Osteocyte (in vitro differentiated cells): ENCODE measurements around the gene RGS18. TPM values are rescaled to one million over a fixed set of nuclear protein-coding genes. Genes with fewer than 3 reads are reported as not detected.

Experiments
- DNase-seq: peaks from one replicate; pipeline ENCODE4 v3.0.0; 2021; ENCODE audit warnings: mixed read lengths; ENCODE audit not compliant: unreplicated experiment; ENCODE audit errors: extremely low spot score
- H3K27ac Mint-ChIP-seq: one replicate; pipeline ENCODE4 v1.8.0; 2021; ENCODE audit warnings: mild to moderate bottlenecking, mixed read lengths; ENCODE audit not compliant: unreplicated experiment
- H3K27me3 Mint-ChIP-seq: one replicate; pipeline ENCODE4 v1.8.0; 2021; ENCODE audit warnings: mixed read lengths; ENCODE audit not compliant: unreplicated experiment
- H3K36me3 Mint-ChIP-seq: one replicate; pipeline ENCODE4 v1.8.0; 2021; ENCODE audit warnings: mixed read lengths; ENCODE audit not compliant: unreplicated experiment
- H3K4me1 Mint-ChIP-seq: one replicate; pipeline ENCODE4 v1.8.0; 2021; ENCODE audit warnings: mixed read lengths; ENCODE audit not compliant: unreplicated experiment
- H3K4me3 Mint-ChIP-seq: one replicate; pipeline ENCODE4 v1.8.0; 2021; ENCODE audit warnings: mild to moderate bottlenecking, moderate library complexity, mixed read lengths; ENCODE audit not compliant: unreplicated experiment
- H3K9me3 Mint-ChIP-seq: one replicate; pipeline ENCODE4 v1.8.0; 2021; ENCODE audit warnings: mixed read lengths; ENCODE audit not compliant: unreplicated experiment
- long read RNA-seq: library from polyadenylated mRNA; unstranded; transcript quantifications from one replicate; pipeline ENCODE4 v2.0.0, GENCODE V29; 2021
- total RNA-seq: library from RNA; stranded (reverse); gene quantifications from 2 replicates; pipeline ENCODE4 v1.2.1, GENCODE V29; 2021
- TF ChIP-seq, protein P1 (sequence below): fragments of 200-600 bp; sonication (generic); IDR thresholded peaks from 2 replicates; pipeline ENCODE4 v1.5.0; 2021; ENCODE audit warnings: antibody characterized with exemption, mild to moderate bottlenecking, moderate library complexity

Gene RGS18, protein sequence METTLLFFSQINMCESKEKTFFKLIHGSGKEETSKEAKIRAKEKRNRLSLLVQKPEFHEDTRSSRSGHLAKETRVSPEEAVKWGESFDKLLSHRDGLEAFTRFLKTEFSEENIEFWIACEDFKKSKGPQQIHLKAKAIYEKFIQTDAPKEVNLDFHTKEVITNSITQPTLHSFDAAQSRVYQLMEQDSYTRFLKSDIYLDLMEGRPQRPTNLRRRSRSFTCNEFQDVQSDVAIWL
- not detected in 2 replicates for total RNA-seq
- long read RNA-seq, result 0 reads

DNA sequence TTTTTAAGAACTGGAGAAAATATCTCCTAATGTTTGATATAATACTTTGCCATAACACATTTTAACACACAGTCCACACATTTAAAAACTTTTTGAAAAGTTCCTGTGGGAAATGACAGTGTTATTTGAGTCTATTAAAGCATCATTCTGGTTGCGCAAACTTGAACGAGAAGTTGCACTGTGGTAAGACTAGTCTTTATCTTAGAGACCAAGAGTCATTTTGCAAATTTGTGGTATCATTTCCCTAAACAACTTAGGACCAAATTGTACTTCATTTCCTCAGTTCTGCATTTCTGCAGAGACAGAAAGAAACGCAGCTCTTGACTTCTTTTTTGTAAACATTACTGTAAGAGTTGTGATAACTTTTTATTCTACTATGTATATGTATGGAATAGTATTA, at the start of gene RGS18:
Gene RGS18 (plus strand): TSS at position 282 of the 400 bp plus-strand sequence. CDS start 176 bp downstream, outside the sequence.
- H3K9me3 Mint-ChIP-seq, result peaks cover 4% of the 10 kb centered on the region
- DNase-seq, result no peak
- peaks cover 8% of the 10 kb centered on the region for H3K4me1 Mint-ChIP-seq
- no peak within 1 kb of the TSS for H3K4me3 Mint-ChIP-seq
- H3K27ac Mint-ChIP-seq, result no peak within 1 kb of the TSS
- H3K36me3 Mint-ChIP-seq, result no peaks in the 10 kb centered on the region
- TF ChIP-seq, protein P1, sequence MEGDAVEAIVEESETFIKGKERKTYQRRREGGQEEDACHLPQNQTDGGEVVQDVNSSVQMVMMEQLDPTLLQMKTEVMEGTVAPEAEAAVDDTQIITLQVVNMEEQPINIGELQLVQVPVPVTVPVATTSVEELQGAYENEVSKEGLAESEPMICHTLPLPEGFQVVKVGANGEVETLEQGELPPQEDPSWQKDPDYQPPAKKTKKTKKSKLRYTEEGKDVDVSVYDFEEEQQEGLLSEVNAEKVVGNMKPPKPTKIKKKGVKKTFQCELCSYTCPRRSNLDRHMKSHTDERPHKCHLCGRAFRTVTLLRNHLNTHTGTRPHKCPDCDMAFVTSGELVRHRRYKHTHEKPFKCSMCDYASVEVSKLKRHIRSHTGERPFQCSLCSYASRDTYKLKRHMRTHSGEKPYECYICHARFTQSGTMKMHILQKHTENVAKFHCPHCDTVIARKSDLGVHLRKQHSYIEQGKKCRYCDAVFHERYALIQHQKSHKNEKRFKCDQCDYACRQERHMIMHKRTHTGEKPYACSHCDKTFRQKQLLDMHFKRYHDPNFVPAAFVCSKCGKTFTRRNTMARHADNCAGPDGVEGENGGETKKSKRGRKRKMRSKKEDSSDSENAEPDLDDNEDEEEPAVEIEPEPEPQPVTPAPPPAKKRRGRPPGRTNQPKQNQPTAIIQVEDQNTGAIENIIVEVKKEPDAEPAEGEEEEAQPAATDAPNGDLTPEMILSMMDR, result no peak
- no peaks in the 10 kb centered on the region for H3K27me3 Mint-ChIP-seq

DNA sequence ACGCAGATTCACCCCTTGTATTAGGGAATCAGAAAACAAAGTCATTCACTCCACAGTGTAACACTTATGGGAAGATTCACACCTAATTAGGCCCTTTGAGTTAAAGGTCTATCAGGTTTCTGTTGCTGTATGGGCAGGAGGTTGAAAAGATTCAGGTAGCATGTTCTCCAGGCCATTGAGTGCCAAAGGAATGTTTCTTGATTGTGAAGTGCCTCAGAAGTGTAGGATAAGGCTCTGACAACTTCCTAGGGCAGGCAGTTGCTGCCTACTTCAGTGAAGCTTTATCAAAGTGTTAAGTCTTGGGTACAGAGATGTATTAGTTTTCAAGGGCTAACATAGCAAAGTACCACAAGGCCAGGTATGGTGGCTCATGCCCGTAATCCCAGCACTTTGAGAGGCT, 48.7 kb upstream of the RGS18 start:
- Mint-ChIP-seq H3K4me1 (peaks cover 29% of the 10 kb centered on the region), H3K4me3 (no peak overlapping the region)
- TF ChIP-seq, protein P1, result no peak

DNA sequence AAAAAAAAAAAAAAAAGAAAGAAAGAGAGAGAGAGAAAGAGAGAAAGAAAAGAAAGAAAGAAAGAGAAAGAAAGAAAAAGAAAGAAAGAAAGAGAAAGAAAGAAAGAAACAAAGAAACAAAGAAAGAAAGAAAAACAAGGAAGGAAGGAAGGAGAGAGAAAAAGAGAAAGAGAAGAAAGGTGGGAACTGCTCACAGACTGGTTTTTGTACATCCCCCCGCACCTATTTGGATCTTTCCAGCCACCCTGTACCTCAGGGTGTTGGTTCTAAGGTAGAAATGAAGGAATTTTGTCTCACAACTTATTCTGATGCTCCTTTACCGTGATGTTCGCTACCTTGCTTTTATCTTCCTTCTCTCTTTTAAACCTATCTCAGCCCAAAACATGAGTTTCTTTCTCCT, 43.3 kb upstream of the RGS18 start:
- no peak for DNase-seq
- Mint-ChIP-seq H3K4me1 (no peaks in the 10 kb centered on the region), H3K36me3 (no peaks in the 10 kb centered on the region), H3K4me3 (no peak overlapping the region), H3K27me3 (no peaks in the 10 kb centered on the region), H3K9me3 (peaks cover 11% of the 10 kb centered on the region), H3K27ac (no peak overlapping the region)
- TF ChIP-seq, protein P1, result no peak

More for the DNA sequence above, 48.7 kb upstream of the RGS18 start:
- H3K9me3 Mint-ChIP-seq, result no peaks in the 10 kb centered on the region
- H3K27ac Mint-ChIP-seq, result no peak overlapping the region
- H3K36me3 Mint-ChIP-seq, result no peaks in the 10 kb centered on the region
- DNase-seq, result no peak
- H3K27me3 Mint-ChIP-seq, result no peaks in the 10 kb centered on the region

DNA sequence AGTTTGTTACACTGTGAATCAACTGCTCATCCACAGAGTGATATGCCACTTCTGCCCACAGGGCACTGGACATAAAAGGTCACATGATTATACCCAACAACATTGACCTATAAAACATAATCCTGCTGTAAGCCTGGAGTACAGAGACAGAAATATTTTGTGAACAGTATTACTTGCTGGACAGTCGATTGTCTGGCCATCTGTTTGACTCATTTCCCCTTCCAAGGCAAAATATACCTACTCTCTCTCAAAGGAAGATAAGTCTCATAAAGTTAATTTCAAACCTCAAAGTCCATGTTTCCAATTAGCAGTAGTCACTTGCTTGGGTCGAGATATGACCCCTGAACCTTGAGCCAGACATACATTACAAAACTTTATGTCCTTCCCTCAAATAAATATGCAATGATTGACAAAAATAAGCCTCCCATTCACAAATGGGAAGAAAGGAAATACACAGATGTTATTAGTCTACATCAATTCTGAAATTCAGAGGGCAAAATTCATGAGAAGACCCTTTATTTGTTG, 39.3 kb upstream of the RGS18 start:
- no peaks in the 10 kb centered on the region for H3K27me3 Mint-ChIP-seq
- no peak overlapping the region for H3K4me3 Mint-ChIP-seq
- no peaks in the 10 kb centered on the region for H3K36me3 Mint-ChIP-seq
- TF ChIP-seq, protein P1, result no peak
- H3K9me3 Mint-ChIP-seq, result peaks cover 15% of the 10 kb centered on the region
- no peak overlapping the region for H3K27ac Mint-ChIP-seq
- no peak for DNase-seq
- no peaks in the 10 kb centered on the region for H3K4me1 Mint-ChIP-seq

DNA sequence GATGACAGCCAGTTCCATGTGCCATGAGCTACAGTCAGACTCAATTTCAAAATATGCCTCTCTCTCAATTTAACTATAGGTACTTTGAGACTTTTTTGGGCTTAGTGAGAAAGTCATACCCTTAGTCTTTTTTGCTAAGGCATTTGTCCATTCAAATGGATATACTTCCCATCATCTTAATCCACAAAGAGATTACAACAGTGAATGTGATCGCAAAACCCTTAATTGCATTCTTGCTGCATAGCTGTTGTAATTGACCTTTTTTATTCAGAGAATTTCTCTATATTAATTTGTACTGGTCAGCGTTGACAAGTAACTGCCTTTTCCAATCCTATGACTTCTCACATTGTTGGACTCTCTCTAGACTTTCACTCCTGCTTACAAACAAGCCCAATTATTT, 38.6 kb upstream of the RGS18 start:
- TF ChIP-seq, protein P1, result no peak
- H3K4me3 Mint-ChIP-seq, result no peak overlapping the region
- no peak overlapping the region for H3K27ac Mint-ChIP-seq
- peaks cover 15% of the 10 kb centered on the region for H3K9me3 Mint-ChIP-seq
- H3K4me1 Mint-ChIP-seq, result no peaks in the 10 kb centered on the region
- no peaks in the 10 kb centered on the region for H3K36me3 Mint-ChIP-seq
- no peaks in the 10 kb centered on the region for H3K27me3 Mint-ChIP-seq
- DNase-seq, result no peak
